NCI-H460 (cell line): ENCODE measurements around the gene PGLYRP4. TPM values are rescaled to one million over a fixed set of nuclear protein-coding genes. Genes with fewer than 3 reads are reported as not detected.

ENCODE experiments used
- DNase-seq: peaks from one replicate; pipeline ENCODE4 v3.0.0-alpha.2; 2016; ENCODE audit warnings: low read depth; ENCODE audit errors: extremely low read depth
- total RNA-seq: library from RNA; depleted of rRNA; stranded (reverse); fragments of >200 nt; shearing (Covaris generic); gene quantifications from 2 replicates; pipeline ENCODE4 v1.2.3, GENCODE V29; 2014

Gene PGLYRP4
- total RNA-seq, 1 experiment from 2014 or later = not detected

- DNase-seq = no peak
These were observed 32.1 kb upstream of the PGLYRP4 start for GRCh38 chr1:153380711-153381110.

DNA sequence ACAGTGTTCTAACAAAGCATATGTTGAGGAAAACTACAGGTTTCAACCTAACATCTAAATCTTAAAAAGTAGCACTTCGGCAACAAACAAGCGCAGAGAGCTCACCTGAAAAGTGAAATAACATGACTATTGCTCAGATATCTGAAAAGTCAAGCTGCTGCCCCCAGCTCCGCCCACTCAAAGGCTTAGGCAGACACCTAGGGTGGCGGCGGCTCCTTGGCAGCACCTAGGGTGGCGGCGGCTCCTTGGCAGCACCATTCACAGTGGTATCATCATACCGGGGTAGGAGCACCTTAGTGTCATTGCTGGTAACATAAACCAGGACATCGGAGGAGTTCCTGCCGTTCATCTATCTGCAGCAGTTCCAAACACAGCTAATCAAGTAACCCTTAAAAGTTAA lies 30.9 kb upstream of the PGLYRP4 start:
- no peak for DNase-seq

DNA sequence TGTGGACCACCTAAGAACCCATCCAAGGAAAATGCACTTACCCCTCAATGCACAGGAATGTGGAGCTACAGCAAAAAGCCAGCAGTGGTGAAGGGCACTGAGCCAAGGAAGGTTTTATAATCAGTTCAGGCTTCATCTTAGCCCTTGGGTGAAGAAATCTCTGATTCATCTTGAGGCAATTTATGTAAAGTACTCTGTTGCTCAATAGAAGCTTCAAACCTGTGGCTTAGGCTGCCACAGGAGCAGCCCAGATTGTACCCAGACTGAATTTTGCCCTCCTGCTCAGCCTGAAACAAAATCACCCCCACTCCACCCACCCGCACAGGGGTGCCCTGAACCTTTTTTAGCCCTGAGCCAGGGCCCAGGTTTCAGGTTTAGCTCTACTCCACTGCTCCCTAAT lies 26.9 kb upstream of the PGLYRP4 start, which contains the start of gene S100A12:
Gene S100A12 (minus strand): TSS at position 111 of the 400 bp plus-strand sequence. CDS start 1,029 bp downstream, outside the sequence.
- no peak for DNase-seq

- no peak for DNase-seq
These were observed 25.4 kb upstream of the PGLYRP4 start for GRCh38 chr1:153374071-153374470.

- DNase-seq = no peak
These were observed 23.9 kb upstream of the PGLYRP4 start for GRCh38 chr1:153372571-153372970.

DNA sequence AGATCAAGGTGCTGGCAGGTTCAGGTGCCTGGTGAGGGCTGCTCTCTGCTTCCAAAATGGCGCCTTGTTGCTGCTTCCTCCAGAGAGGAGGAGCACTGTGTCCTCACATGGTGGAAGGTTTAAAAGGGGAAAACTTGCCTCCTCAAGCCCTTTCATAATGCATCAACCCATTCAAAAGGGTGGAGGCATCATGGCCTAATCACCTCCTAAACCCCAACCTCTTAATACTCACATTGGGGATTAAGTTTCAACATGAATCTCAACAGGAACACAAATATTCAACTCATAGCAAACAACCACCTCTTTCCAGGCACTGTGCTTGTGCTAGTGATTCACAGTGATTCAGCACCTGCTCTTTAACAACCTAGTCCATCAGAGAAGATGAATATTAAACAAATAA lies 22.6 kb upstream of the PGLYRP4 start:
- DNase-seq = no peak

- DNase-seq = no peak
These were observed 21.5 kb upstream of the PGLYRP4 start for GRCh38 chr1:153370146-153370545.

- DNase-seq = no peak
These were observed 19.9 kb upstream of the PGLYRP4 start for GRCh38 chr1:153368495-153368894.

GRCh38 chr1:153367090-153367489 lies 18.4 kb upstream of the PGLYRP4 start:
- no peak for DNase-seq

DNA sequence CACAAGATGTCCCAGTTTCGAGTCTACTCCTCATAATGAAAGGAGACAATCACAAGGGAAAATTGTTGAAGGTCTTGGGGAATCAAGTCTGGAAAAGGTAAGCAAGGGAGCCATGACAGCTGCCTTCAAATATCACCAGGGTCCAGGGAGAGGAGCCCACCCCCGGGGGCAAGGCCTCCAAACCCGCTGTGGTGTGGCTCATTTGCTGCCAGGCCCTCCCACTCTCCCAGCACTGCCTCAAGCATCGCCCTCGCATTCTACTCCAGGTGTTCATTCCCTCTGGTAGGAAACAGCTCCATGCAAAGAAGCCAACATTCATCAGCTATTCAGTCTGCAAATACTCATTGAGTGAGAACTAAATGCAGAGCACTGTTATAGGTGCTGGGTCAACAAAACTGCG lies 17.6 kb upstream of the PGLYRP4 start:
- no peak for DNase-seq

DNA sequence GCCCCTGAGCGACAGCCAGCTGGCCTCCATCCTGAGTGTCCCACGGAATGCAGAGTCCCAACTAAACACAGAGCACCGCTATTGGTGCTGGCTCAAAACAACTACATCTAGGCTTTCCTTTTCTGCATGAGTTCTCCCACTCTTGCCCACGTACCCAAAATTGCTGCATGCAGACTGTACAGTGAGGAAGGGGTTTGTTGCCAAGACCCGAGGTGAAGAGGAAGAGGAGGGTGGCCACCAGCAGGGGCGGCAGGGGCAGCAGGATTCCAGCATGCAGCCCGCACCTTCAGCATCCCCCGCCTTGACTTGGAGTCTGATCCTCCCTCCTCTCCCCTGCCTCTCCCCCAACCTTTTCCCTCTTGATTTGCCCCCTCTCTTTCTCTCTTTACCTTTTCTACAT lies 17.1 kb upstream of the PGLYRP4 start:
- no peak for DNase-seq

- no peak for DNase-seq
These were observed 16.4 kb upstream of the PGLYRP4 start for GRCh38 chr1:153364766-153365666.

- DNase-seq = no peak
These were observed 15.5 kb upstream of the PGLYRP4 start for GRCh38 chr1:153364156-153364555.

GRCh38 chr1:153363641-153364040 lies 15.0 kb upstream of the PGLYRP4 start:
- no peak for DNase-seq

- no peak for DNase-seq
These were observed 13.6 kb upstream of the PGLYRP4 start for GRCh38 chr1:153362187-153362775.

- DNase-seq = no peak
These were observed 13.0 kb upstream of the PGLYRP4 start for GRCh38 chr1:153361480-153362109.

GRCh38 chr1:153360592-153361479 lies 12.2 kb upstream of the PGLYRP4 start:
- DNase-seq = no peak

DNA sequence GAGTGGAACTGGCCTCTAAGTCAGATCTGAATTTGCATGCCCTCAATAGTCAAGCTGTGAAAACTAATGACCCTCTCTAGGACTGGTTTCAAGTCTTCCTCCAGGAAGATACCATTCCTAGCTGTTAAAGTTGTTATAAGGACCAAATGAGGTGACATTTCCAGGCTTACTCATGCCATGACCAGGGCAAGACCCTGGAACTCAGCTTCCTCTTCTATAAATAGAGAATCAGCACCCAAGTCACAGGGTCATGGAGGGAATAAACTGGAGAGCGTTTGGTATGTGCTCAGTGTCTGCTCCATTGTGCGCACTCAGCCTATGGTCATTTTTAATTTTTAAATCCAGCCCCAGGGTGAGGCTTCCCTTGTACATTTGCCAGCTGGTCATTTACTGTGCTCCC lies 11.5 kb upstream of the PGLYRP4 start:
- no peak for DNase-seq

- no peak for DNase-seq
These were observed 10.6 kb upstream of the PGLYRP4 start for GRCh38 chr1:153359241-153359640.

DNA sequence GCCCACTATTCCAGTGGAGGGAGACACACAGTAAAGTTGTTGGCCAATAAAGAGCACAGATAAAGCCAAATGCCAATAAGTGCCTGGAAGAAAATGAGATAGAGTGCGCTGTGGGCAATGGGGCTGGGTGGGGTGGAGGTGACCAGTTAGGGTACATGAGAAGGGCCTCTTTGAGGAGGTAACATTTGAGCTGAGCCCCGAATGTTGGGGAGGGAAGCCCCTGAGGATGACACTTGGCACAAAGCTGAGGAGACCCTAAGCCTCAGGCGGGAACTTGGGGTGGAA lies 10.0 kb upstream of the PGLYRP4 start:
- no peak for DNase-seq
